ENCODE results near the gene TSPAN19. TPM values are rescaled to one million over a fixed set of nuclear protein-coding genes. Genes with fewer than 3 reads are reported as not detected.

Gene TSPAN19
- total RNA-seq, 1 donor from 2014 or later = not detected

GRCh38 chr12:84973026-84973425, 63.1 kb downstream of the TSPAN19 start:
- no peak overlapping the region for H3K27ac ChIP-seq
- no peaks in the 10 kb centered on the region for H3K4me1 ChIP-seq
- intact Hi-C loops (cut with DNase I) = no loop called here
- no peak for DNase-seq (ENCODE audit: low spot score in 2 of 2)
- no peaks in the 10 kb centered on the region for H3K27me3 ChIP-seq
- no peaks in the 10 kb centered on the region for H3K36me3 ChIP-seq
- no peaks in the 10 kb centered on the region for H3K9me3 ChIP-seq
- TF ChIP-seq, protein P1, sequence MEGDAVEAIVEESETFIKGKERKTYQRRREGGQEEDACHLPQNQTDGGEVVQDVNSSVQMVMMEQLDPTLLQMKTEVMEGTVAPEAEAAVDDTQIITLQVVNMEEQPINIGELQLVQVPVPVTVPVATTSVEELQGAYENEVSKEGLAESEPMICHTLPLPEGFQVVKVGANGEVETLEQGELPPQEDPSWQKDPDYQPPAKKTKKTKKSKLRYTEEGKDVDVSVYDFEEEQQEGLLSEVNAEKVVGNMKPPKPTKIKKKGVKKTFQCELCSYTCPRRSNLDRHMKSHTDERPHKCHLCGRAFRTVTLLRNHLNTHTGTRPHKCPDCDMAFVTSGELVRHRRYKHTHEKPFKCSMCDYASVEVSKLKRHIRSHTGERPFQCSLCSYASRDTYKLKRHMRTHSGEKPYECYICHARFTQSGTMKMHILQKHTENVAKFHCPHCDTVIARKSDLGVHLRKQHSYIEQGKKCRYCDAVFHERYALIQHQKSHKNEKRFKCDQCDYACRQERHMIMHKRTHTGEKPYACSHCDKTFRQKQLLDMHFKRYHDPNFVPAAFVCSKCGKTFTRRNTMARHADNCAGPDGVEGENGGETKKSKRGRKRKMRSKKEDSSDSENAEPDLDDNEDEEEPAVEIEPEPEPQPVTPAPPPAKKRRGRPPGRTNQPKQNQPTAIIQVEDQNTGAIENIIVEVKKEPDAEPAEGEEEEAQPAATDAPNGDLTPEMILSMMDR (IDR thresholded peaks at IDR 0.05) = no peak
- H3K4me3 ChIP-seq = no peak overlapping the region

DNA sequence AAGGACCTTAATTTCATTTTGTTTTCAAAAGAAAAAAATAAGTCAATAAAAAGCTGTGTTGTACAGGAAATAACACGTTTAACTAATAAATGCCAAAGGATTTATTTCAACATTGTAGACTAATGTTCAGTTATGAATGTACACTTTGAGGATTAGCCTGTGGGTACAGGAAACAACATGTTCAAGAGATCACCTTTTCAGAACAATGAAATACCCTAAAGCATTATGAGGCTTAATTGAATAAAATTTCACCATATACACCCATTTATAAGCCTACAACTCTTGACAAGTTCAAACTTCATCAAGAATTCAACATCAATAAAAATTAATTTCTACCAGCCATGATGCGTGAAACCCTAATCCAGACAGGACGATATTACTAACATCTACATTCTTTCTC, 66.9 kb downstream of the TSPAN19 start:
- intact Hi-C loops (cut with DNase I) = no loop called here
- Histone ChIP-seq H3K27ac (no peak overlapping the region), H3K27me3 (no peaks in the 10 kb centered on the region), H3K36me3 (no peaks in the 10 kb centered on the region), H3K4me3 (no peak overlapping the region), H3K4me1 (no peaks in the 10 kb centered on the region), H3K9me3 (no peaks in the 10 kb centered on the region)
- DNase-seq (ENCODE audit: low spot score in 2 of 2) = no peak
- TF ChIP-seq, protein P1 (IDR thresholded peaks at IDR 0.05) = no peak

Other genes starting within 250 kb of the TSPAN19 start
- gene SLC6A15, start 123.5 kb downstream of the TSPAN19 start, total RNA-seq = not detected
- not detected for gene LRRIQ1, start 74 bp upstream of the TSPAN19 start, total RNA-seq
- not detected for gene ALX1, start 243.9 kb upstream of the TSPAN19 start, total RNA-seq